C1 segment of cervical spinal cord (tissue), 14 donors: ENCODE results near the gene SLC7A4.
"Not testable (repeated sequence)": the region's sequence is repeated elsewhere in the genome, so short reads cannot be mapped to it uniquely, and the experiment has no call there.

Source experiments
- DNase-seq, 14 donors: peaks; one replicate each; lab custom pipeline; 2025; lab: John Stamatoyannopoulos, UW

The SLC7A4 gene

DNA sequence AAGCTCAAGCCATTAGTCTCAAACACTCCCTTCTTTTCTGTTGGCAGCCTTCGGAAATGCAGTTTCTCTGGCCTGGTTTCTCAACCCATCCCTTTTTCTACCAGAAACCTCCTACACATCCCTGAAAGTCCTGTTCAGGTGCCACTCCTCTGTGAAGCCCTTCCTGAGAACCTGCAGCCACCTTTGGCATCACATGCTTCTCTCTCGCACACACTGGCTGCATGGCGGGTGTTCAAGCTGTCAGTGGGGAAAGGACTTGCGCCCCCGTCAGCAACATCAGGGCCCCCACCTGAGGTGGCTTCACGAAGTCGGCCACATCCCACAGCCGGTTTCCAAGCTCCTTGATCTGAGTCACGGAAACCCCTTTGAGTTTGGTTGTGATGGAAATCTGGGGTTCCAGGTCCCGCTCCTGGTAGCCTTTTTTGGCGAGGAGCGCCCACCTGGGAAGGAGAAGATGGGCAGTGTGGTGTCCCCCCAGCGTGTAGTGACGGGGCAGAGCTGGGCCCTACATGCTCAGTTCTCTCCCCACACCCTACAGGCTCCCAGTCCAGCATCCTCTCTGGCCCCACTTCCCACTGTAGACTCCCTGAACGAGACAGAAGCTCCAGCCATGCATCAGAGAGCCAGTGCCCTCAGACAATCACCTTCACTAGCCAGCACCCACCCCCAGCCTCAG lies 11.6 kb upstream of the SLC7A4 start:
- no peak for DNase-seq

DNA sequence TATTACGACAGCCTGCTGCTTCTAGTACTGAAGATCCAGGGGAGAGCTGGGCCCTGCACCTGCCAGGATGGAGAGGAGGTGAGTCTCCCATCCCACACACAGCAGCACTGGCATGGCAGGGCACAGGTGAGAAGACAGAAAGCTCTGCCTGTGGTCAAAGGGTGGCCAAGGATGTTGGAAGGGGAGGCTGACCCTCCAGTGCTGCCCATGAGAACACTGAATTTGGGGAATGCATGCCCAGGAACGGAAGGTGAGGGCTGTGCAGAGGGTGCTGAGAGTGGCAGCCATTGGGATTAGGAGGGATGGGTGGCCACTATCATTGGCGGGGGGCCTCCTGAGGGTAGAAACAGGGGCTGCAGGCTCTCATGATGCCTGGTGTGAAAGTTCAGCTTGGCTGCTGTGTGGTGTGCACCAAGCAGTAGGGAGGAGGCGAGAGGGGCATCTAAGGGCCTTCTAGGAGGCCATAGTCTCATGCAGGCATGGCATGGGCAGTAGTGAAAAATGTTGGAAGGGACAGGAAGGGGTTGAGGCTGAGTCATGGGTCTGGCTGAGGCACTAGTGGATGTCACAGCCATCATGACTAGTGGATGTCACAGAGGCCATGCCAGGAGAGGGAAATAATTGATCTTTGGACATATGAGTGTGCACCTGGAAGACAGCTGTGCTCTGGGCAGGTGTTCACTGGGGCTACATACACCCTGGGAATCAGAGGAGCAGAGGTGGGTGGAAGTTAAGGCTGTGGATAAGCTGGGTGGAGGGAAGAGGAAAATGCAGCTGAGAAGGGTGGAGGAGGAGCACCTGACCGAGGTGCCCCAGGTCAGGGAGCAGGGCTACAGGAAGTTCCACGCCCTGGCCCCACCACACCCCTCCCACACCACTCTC lies 10.9 kb upstream of the SLC7A4 start:
- DNase-seq: no peak

DNA sequence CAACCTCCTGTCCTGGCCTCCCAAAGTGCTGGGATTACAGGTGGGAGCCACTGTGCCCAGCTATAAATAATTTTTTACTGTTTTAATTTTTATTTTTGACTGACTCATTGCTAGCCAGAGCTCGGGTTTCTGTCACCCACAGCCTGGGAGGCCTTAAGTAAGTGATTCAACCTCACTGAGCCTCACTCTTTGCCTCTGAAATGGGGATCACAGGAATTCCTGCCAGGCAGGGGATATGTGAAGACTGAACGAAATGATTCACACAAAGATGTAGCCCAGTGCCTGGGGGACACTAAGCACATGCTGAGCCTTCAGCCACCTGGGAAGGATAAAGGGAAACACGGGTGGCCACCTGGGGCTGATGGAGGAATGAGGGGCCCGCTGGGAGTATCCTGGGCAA lies 9.6 kb upstream of the SLC7A4 start:
- no peak for DNase-seq

DNA sequence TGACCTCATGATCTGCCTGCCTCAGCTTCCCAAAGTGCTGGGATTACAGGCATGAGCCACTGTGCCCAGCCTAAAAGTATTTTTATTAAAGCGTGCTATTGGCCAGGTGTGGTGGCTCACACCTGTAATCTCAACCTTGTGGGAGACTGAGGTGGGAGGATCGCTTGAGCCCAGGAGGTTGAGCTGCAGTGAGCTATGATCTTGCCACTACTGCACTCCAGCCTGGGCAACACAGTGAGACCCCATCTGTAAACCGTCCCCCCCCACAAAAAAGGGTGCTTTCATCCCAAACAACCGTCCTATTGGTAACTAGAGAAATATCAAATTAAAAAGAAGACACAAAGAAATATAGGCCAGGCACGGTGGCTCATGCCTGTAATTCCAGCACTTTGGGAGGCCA lies 6.8 kb upstream of the SLC7A4 start:
- DNase-seq: not testable (repeated sequence)

DNA sequence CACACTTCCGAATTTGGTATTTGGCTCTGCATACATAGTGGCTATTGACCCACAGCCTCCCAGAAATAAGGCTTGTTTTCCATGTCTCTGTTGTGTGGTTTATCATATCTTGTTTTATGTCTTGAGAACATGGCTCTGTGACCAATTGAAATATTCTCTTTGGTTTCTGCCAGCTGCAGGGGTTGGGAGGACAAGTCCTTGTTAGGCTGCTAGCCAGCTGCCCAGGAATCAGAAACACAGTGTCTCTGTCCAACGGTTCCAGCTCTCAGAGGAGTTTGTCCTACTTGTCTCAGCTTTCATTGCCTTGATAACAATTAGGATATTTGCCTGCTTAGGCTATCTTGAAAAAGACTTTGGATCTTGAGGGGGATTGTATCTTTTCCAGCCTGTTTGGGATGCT lies 6.0 kb upstream of the SLC7A4 start:
- DNase-seq: no peak

DNA sequence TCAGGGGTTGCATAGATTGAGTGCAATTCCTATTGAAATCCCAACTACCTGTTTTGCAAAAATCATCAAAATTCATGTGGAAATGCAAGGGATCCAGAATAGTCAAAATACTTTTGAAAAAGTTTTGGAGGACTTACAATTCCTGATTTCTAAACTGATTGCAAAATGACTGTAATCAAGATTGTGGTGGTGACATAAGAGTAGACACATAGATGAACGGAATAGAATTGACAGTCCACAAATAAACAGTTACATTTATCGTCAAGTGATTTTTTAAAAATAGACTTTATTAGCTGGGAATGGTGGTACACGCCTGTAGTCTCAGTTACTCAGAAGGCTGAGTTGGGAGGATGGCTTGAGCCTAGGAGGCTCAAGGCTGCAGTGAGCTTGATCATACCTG lies 2.6 kb upstream of the SLC7A4 start:
- no peak for DNase-seq

DNA sequence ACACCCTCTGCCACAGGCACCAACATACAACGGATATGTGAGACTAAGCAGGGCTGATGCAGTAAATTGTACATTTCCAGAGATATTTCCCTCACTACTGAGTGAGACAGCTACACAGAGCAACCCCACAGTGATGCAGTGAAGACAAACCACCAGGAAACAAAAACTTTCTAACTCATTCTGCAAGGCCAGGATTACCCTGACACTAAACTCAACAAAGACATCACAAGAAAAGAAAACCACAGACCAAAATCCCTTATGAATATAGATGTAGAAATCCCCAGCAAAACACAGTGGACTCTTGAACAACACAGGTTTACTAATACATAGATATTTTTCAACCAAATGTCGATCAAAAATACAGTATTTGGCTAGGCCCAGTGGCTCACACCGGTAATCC lies 1.5 kb upstream of the SLC7A4 start:
- no peak for DNase-seq

DNA sequence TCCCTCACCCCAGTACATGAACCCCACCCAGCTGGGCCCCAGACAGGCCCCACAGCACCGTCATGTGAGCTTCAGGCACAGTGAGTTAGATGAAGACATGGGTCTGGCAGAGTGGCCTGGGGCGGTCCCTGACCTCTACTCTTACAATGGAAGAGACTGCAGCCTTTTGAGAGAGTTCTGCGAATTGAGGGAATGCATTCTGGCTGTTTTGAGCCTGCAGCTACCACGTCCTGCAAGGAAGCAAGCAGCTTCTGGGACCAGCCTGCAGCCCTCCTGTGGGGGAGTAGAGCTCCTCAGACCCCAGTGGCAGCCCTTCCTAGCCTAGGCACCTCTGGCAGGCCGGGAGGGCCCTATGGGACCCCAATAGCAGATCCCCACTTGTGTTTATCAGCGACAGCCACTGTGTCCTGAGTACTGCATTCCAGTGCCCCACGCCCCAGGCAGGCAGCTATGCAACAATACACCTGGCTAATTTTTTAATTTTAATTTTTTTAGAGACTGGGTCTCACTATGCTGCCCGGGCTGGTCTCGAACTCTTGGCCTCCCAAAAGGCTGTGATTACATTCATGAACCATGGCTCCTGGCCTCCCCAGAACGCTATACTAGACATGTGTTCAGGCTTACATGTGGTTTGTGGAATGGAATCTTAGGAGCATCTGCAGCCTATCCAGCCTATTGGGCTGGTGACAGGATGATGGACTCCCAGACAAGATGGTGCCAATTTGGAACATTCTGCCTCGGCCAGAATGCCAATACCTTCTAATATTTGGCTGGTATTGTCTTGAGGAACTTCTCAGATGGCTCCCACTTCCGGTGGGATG lies 717 bp upstream of the SLC7A4 start:
- no peak for DNase-seq

DNA sequence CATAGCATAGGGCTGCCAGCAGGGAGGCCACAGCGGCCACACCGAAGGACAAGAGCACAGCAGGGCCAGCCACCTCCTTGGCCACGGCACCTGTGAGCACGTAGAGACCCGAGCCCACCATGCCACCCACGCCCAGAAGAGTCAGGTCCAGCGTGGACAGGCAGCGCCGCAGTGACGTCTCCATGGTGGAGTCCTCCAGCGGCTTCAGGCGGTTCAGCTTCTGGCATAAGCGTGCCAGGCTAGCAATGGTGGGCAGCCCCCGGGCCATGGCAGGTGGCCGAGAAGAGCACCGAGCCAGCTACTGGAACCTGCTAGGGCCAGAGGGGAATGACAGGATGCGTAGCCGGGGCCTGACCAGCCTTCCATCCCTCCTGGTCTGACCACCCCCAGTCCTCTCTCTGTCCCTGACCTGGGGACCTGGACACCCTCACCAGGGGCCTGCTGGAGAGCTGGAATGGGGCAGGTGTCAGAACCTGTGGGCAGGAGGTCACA lies 770 bp downstream of the SLC7A4 start:
- DNase-seq: no peak

DNA sequence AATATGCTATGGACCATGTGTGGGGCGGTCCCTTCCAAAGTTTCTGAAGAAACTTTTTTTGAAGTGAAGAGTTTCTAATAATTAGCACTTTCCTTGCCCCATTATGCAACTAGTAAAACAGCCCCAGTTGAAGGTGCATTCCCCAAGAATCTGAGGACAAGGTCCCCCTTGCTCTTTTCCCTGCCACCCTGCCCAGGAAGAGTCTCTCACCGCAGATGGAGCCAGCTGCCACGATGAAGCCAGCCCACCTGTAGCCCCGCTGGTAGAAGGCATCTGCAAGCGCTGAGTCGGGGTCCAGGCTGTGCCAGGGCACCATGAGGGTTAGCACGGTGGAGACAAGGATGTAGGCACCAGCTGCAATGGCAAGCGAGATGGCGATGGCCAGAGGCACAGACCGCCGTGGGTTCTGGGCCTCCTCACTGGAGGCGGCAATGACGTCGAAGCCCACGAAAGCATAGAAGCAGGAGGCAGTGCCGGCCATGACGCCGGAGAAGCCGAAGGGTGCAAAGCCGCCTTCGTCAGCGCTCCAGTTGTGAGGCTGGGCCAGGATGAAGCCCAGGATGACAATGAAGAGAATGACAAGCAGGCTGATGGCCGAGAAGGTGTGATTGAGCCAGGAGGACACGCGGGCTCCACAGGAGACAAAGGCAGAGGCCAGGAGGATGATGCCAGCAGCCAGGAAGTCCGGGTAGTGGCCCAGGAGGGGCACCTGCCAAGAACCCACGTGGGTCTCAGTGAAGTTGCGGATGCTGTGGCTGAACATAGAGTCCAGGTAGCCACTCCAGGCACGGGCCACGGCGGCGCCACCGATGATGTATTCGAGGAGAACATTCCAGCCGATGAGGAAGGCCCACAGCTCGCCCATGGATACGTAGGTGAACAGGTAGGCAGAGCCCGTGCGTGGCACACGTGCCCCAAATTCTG lies 1.5 kb downstream of the SLC7A4 start:
- DNase-seq: peak in 1 of 14 donors; percentile 77

DNA sequence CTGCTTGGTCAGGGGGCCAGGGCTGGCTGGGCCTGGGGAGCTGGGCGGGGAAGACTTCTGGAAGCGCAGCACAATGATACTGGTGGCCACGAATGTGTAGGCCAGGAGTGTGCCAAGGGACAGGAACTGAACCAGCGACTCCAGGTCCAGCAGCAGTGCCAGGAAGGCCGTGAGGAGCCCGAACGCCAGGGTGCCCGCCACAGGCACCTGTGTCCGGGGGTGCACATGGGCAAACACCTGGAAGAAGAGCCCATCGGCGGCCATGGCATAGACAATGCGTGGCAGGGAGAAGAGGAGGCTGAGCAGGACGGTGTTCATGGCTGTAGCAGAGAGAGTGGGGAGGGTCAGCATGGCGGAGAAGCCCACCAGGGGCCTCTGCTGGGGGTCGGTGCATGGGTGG lies 2.3 kb downstream of the SLC7A4 start:
- no peak for DNase-seq

DNA sequence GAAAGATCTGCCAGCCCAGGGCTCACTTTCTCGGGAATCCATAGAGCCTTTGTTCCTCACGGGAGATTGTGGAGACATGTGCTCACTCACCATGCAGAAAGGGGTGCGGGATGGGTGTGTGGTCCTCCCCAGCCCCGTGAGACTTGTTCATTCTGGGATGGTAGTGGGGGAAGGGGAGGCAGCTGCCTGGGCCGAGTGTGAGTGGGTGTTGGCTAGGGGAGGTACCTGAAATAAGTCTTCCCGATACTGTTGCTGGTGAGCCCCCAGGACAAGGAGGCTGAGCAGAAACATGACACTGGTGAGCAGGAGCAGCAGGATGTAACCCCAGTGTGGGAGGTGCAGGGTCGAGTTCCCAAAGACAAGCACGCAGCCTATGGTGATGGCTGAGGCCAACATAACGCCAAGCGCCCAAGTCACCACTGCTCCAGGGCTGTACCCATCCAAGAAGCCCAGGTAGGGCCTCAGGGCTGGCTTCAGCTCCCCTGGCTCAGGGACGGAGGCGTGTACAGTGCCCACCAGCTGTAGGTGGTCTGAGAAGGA lies 2.8 kb downstream of the SLC7A4 start:
- DNase-seq: no peak

DNA sequence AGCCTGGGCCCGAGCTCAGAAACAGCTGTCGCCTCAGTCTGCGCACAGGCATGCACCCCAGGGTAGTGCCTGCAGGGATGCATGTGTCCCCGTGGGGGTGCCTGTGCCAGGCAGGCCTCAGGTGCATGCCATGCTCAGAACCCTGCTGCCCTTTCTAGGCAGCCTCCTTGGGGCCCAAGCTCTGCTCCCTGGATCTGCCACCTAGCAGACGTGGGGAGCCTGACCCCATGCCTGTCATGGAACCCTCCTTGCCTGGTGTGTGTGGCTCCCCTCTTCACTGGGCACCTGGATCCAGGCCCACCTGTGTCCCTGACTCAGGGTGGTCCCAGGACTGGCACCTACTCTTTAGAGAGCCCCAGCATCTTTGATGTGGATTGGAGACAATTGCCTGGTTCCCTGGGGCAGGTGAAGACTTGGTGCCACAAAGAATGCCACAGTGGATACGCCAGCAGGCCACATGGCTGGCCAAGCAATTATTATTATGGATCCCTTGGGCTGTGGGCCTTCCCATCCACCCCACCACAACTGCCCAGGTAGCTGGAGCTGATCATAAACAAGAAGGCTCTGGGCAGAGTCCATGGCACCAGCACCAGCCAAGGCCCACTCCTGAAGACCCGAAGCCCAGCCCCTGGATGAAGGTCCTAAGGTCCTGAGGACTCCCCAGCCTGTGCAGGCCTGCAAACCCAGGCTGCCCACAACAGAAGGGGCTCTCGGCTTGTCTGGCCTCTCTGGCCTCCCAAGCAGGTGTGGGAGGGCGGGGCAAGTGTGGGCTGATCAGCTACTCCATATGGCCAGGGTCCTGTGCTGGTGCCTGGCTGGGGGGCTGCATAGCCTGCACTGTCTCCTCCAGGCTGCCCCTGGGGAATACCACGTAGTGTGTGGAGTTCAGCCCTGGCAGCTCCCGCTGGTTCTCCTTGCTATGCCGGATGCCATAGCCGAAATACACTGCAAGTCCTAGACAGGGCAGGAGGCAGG lies 3.8 kb downstream of the SLC7A4 start:
- no peak for DNase-seq

DNA sequence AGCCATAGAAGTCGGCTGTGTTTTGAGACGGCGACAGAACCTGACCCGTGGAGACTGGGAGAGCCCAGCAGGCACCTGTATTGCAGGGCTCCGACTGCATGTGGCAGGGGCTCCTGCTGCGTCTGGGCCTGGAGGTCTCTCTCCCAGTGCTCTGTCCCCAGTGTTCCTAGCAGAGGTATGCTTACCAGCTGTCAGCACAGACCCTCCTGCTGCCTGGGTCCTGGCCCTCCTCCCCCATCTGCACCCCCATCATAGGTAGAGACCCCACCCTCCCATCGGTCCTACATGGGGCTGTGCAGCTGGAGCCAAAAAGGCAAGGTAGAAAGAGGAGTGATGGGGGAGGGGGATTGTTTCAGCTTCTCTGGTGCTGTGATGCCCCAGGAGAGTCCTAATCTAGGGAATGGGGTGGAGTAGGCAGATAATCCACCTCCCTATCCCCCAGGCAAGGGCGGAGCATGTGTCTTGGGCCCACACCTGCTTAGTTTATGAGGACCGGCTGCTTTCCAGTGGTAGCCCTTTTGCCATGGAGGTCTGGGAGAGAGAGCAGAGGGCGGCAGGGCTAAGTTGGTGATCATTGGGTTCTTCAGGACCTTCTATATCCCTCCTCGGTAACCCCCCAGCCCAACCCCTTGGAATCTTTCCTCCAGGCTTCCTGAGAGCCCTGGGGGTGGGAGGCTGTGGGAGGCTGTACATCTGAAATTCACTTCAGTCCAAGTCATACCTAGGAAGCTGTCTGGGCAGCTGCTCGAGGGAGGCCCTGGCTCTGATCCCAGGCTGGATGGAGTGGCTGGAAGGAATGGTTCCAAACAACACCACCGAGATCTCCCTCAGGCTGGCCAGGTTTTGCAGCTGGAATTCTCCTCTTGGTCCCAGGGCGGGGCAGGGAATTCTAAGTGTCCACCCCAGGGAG lies 5.3 kb downstream of the SLC7A4 start:
- DNase-seq: no peak

DNA sequence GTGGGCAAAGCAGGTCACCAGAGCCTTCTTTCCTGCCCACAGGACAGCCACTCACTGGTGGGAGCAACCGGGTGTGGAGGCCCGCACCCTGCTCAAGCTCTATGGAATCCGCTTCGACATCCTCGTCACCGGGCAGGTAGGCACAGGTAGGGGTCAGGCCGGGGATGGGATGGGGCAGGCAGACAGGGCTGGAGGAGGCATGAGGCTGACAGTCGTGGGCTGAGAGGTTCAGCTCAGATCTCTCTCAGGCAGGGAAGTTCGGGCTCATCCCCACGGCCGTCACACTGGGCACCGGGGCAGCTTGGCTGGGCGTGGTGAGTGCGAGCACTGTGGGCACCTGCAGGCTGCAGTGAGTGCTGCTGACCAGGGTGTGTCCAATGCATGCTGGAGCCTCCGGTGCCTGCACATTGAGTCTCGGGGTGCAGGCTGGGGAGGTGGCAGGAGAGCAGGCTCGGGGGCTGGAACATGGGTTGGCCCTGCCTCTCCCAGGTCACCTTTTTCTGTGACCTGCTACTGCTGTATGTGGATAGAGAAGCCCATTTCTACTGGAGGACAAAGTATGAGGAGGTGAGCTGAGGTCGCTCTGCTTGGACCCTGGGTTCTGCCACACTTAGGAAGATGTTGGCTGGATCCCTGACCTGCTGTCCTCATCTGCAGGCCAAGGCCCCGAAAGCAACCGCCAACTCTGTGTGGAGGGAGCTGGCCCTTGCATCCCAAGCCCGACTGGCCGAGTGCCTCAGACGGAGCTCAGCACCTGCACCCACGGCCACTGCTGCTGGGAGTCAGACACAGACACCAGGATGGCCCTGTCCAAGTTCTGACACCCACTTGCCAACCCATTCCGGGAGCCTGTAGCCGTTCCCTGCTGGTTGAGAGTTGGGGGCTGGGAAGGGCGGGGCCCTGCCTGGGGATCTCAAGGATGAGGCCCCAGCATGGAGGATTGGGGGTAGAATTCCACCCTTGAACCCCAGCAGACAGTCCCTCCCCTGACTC lies 6.3 kb downstream of the SLC7A4 start:
- no peak for DNase-seq

DNA sequence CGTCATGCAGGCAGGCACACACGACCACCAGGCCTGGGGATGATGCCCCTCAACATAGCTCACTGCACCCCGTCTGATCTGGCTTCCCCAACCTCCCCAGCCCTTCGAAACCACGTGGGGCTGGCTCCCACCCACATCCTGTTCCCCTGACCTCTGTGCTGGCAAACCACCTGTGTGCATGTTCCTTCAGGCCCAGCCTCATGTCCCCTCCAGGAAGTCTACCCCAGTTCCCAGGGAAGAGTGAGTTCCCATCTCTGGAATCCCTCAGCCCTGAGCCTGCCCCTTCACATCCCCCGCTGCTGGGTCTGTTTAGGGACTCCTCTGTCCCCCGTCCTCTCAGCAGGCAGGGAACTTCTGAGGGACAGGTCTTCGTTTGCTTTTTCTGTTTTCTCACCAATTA lies 7.1 kb downstream of the SLC7A4 start:
- no peak for DNase-seq

DNA sequence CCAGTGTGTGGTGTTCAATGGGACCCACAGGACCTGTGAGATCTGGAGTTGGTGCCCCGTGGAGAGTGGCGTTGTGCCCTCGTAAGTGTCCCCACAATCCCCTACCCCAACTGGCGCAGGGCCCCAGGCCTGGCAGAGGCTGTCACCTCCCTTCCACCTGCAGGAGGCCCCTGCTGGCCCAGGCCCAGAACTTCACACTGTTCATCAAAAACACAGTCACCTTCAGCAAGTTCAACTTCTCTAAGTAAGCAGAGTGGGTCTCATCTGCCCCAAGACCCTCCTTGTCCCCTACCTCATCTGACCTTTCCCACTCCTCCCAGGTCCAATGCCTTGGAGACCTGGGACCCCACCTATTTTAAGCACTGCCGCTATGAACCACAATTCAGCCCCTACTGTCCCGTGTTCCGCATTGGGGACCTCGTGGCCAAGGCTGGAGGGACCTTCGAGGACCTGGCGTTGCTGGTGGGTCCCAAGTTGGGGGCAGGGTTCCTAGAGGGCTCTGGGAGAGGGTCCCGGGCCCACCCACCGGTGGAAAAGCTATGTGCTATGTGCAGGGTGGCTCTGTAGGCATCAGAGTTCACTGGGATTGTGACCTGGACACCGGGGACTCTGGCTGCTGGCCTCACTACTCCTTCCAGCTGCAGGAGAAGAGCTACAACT lies 9.3 kb downstream of the SLC7A4 start:
- DNase-seq: no peak
